Testis (tissue), 3 donors: Measurements from ENCODE around the gene GALC. TPM values are rescaled to one million over a fixed set of nuclear protein-coding genes. Genes with fewer than 3 reads are reported as not detected.

ENCODE experiments used
- DNase-seq: peaks from one replicate; pipeline ENCODE4 v3.0.0-alpha.2; 2019
- H3K27ac ChIP-seq, 2 donors: fragments of 200-600 bp; sonication (generic); one replicate each; pipeline ENCODE4 v1.5.1; 2019
- H3K27me3 ChIP-seq: fragments of 200-600 bp; sonication (generic); one replicate; pipeline ENCODE4 v1.5.1; 2019
- H3K36me3 ChIP-seq: fragments of 200-600 bp; sonication (generic); one replicate; pipeline ENCODE4 v1.5.1; 2017; ENCODE audit warnings: low read depth; ENCODE audit errors: missing control alignments
- H3K4me1 ChIP-seq: fragments of 200-600 bp; sonication (generic); one replicate; pipeline ENCODE4 v1.5.1; 2019
- H3K4me3 ChIP-seq, 2 donors: fragments of 200-600 bp; sonication (generic); one replicate each; pipeline ENCODE4 v1.5.1; 2017 to 2019
- H3K9me3 ChIP-seq: fragments of 200-600 bp; sonication (generic); one replicate; pipeline ENCODE4 v1.5.1; 2017
- CTCF ChIP-seq, 3 experiments: fragments of 450-650 bp in 2 of 3; fragments of 200-600 bp in 1 of 3; sonication (generic) in 1 of 3; IDR thresholded peaks; one replicate each; pipeline ENCODE4 v1.5.1; 2016 to 2019; ENCODE audit warnings: antibody characterized with exemption in 3 of 3, mild to moderate bottlenecking in 2 of 3, moderate library complexity in 1 of 3
- POLR2A ChIP-seq: fragments of 450-650 bp; IDR thresholded peaks from one replicate; pipeline ENCODE4 v1.6.1; 2017; ENCODE audit warnings: antibody characterized with exemption, mild to moderate bottlenecking, moderate library complexity
- WGBS, 2 donors: methylation state at CpG; one replicate each; pipeline ENCODE4 v1.1.5; 2018; 5-methylcytosine and 5-hydroxymethylcytosine counted together
- intact Hi-C: fragments of 100-400 bp; cut with DNase I; formaldehyde crosslinking; loops from one replicate; pipeline ENCODE4 v1.15.1; 2023; ENCODE audit warnings: low total_unique reads
- polyA plus RNA-seq: library from polyadenylated mRNA; stranded (reverse); fragments of 350-450 nt; fragmentation: Illumina TruSeq; extraction: RNeasy Lipid Tissue Mini Kit (QIAGEN cat#74804); gene quantifications from one replicate; pipeline ENCODE4 v1.2.3, GENCODE V29; 2014; ENCODE audit warnings: low read depth, low replicate concordance; ENCODE audit not compliant: insufficient read depth
- total RNA-seq, 2 donors: library from RNA; depleted of rRNA; stranded (reverse); fragments of >200 nt; gene quantifications; one replicate each; pipeline ENCODE4 v1.2.3, GENCODE V29; 2016

Gene GALC
- total and polyA plus RNA-seq, 3 donors from 2014 or later: 50.7 to 100 (median 79.6) TPM

GRCh38 chr14:87961246-87961645 lies 31.7 kb downstream of the GALC start:
- no peak for DNase-seq
- no peak for TF ChIP-seq POLR2A
- TF ChIP-seq CTCF (IDR thresholded peaks at IDR 0.05): no peak
- H3K27ac ChIP-seq: no peak overlapping the region
- intact Hi-C loops: no loop called here
- peaks cover 4% of the 10 kb centered on the region for H3K36me3 ChIP-seq
- WGBS, 2 donors: 86% methylated on average over 2 of the region's 2 CpGs
- H3K9me3 ChIP-seq: no peaks in the 10 kb centered on the region
- no peaks in the 10 kb centered on the region for H3K4me1 ChIP-seq
- H3K27me3 ChIP-seq: no peaks in the 10 kb centered on the region
- H3K4me3 ChIP-seq: no peak overlapping the region

GRCh38 chr14:87960013-87960787 lies 32.8 kb downstream of the GALC start:
- H3K27ac ChIP-seq: no peak overlapping the region
- no peaks in the 10 kb centered on the region for H3K4me1 ChIP-seq
- intact Hi-C loops: no loop called here

GRCh38 chr14:87955501-87955900 lies 37.5 kb downstream of the GALC start:
- no peak for TF ChIP-seq CTCF (IDR thresholded peaks at IDR 0.05)
- TF ChIP-seq POLR2A: no peak
- intact Hi-C loops: no loop called here
- no peaks in the 10 kb centered on the region for H3K36me3 ChIP-seq
- H3K27me3 ChIP-seq: no peaks in the 10 kb centered on the region
- H3K4me3 ChIP-seq: no peak overlapping the region
- no peaks in the 10 kb centered on the region for H3K4me1 ChIP-seq
- WGBS, 2 donors: 68 to 79% methylated on average over 6 of the region's 6 CpGs
- H3K9me3 ChIP-seq: no peaks in the 10 kb centered on the region
- DNase-seq: no peak
- H3K27ac ChIP-seq: no peak overlapping the region

More at GRCh38 chr14:87960013-87960787, 32.8 kb downstream of the GALC start:
- no peak for DNase-seq
- 82 to 87% methylated on average over 5 of the region's 5 CpGs for WGBS, 2 donors
- TF ChIP-seq CTCF (IDR thresholded peaks at IDR 0.05) (no peak), POLR2A (no peak)
- H3K36me3 ChIP-seq: peaks cover 4% of the 10 kb centered on the region
- no peaks in the 10 kb centered on the region for H3K9me3 ChIP-seq
- H3K4me3 ChIP-seq: no peak overlapping the region
- no peaks in the 10 kb centered on the region for H3K27me3 ChIP-seq

- no peaks in the 10 kb centered on the region for H3K9me3 ChIP-seq
- no peak overlapping the region for H3K27ac ChIP-seq
- 84 to 86% methylated on average over 3 of the region's 3 CpGs for WGBS, 2 donors
- H3K4me3 ChIP-seq: no peak overlapping the region
- no peak for DNase-seq
- intact Hi-C loops: no loop called here
- H3K27me3 ChIP-seq: no peaks in the 10 kb centered on the region
- H3K36me3 ChIP-seq: no peaks in the 10 kb centered on the region
- TF ChIP-seq POLR2A (no peak), CTCF (IDR thresholded peaks at IDR 0.05) (no peak)
- no peaks in the 10 kb centered on the region for H3K4me1 ChIP-seq
Observed at GRCh38 chr14:87952307-87953094, 40.5 kb downstream of the GALC start.
